Dermis blood vessel endothelial cell (primary cell): ENCODE data around the gene BRCA2. TPM values are rescaled to one million over a fixed set of nuclear protein-coding genes. Genes with fewer than 3 reads are reported as not detected.

Experiments
- DNase-seq: peaks from one replicate; pipeline ENCODE4 v3.0.0; 2010
- total RNA-seq: library from RNA; depleted of rRNA; stranded (reverse); fragments of >200 nt; gene quantifications from 2 replicates; pipeline ENCODE4 v1.2.3, GENCODE V29; 2014

Gene BRCA2
- total RNA-seq, result 4.6 and 13.2 TPM in 2 replicates

DNA sequence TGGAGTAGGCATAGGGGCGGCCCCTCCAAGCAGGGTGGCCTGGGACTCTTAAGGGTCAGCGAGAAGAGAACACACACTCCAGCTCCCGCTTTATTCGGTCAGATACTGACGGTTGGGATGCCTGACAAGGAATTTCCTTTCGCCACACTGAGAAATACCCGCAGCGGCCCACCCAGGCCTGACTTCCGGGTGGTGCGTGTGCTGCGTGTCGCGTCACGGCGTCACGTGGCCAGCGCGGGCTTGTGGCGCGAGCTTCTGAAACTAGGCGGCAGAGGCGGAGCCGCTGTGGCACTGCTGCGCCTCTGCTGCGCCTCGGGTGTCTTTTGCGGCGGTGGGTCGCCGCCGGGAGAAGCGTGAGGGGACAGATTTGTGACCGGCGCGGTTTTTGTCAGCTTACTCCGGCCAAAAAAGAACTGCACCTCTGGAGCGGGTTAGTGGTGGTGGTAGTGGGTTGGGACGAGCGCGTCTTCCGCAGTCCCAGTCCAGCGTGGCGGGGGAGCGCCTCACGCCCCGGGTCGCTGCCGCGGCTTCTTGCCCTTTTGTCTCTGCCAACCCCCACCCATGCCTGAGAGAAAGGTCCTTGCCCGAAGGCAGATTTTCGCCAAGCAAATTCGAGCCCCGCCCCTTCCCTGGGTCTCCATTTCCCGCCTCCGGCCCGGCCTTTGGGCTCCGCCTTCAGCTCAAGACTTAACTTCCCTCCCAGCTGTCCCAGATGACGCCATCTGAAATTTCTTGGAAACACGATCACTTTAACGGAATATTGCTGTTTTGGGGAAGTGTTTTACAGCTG, at the start of gene BRCA2, which contains the start of gene ZAR1L:
TSS of gene BRCA2 (plus strand) at position 271 of the 790 bp plus-strand sequence. CDS start 953 bp downstream, outside the sequence.
TSS of gene ZAR1L (minus strand) at position 126 of the 790 bp plus-strand sequence. CDS start 3,438 bp downstream, outside the sequence.
- DNase-seq, result peak; percentile 94

- no peak for DNase-seq
Observed at GRCh38 chr13:32265726-32266125, 49.6 kb upstream of the BRCA2 start.

DNA sequence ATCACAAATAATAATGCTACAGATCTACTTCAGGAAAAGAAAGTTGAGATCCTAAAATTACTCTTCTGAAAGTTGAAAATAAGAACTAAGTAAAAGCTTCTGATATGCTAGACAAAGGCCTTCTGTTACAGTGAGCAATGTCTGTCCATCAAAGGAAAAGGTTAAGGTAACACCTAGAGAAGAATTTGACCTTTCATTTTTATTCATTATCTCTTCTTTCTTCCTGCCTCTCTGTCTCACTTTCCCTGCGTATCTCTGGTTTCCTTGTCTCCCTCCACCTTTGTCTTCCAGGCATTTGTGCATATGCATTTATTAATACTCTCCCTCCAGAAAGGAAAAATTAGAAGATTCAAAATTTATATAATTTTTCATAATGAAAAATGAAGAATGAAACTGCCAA, 49.2 kb upstream of the BRCA2 start:
- no peak for DNase-seq

DNA sequence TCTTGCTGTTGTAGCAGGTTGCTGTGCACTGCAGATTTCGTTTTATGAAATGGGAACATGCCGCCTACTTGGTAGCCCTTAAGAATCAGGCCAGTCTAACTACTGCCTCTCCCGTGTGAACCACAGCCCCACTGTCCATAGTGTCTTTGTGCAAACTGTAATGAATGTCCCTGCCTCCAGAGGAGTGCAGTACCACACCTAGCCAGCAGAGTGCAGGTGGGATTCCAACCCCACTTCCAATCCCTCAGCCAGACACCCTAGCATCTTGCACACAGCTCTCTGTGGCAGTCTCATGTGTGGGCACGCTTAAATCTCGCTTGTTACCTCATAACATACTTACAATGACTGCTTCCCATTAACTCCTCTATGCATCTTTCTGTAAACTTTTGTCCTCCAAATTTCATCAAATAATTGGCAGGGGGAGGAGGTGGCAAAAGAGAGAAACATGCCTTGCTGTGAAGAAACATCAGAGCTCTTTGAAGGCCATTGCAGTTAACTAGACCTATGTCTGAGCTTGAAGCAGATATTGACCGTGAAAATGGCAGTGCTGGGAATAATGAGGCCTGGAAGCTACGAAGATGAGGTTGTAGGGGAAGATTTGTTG, 47.4 kb upstream of the BRCA2 start:
- no peak for DNase-seq

DNA sequence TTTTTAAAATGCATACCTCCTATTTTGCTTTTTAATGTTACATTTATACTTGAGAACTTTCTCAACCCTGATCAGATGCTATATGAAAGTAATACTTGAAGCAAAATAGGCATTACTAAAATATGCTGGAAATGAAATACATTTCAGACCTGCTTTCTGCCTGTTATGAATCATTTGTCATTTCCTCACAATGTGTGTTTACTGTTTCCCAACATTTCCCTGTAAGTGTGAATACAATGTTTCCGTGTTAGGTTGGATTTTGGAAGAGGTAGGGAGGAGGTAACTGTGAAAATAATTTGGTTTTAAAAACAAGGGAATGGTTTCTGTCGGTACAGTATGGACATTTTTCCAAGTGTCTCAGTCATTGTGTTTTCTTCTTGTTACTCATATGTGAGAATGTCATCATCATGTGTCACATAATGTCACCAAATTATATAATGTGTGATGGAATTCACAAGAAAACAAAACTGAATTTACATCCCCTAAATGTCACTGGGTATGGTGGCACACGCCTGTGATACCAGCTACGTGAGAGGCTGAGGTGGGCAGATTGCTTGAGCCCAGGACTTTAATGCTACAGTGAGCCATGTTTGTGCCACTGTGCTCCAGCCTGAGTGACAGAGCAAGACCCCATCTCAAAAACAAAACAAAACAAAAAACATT, 43.2 kb upstream of the BRCA2 start:
- peak; percentile 72 for DNase-seq

GRCh38 chr13:32277839-32278238, 37.5 kb upstream of the BRCA2 start:
- DNase-seq, result no peak

- no peak for DNase-seq
Observed at GRCh38 chr13:32278426-32278825, 36.9 kb upstream of the BRCA2 start.

GRCh38 chr13:32281096-32281495, 34.2 kb upstream of the BRCA2 start:
- DNase-seq, result no peak

GRCh38 chr13:32282096-32282711, 33.1 kb upstream of the BRCA2 start:
- DNase-seq, result no peak

GRCh38 chr13:32284927-32285632, 30.2 kb upstream of the BRCA2 start:
- DNase-seq, result peak; percentile 98

GRCh38 chr13:32285633-32285965, 29.7 kb upstream of the BRCA2 start:
- DNase-seq, result no peak

- no peak for DNase-seq
Observed at GRCh38 chr13:32297206-32297605, 18.1 kb upstream of the BRCA2 start.

DNA sequence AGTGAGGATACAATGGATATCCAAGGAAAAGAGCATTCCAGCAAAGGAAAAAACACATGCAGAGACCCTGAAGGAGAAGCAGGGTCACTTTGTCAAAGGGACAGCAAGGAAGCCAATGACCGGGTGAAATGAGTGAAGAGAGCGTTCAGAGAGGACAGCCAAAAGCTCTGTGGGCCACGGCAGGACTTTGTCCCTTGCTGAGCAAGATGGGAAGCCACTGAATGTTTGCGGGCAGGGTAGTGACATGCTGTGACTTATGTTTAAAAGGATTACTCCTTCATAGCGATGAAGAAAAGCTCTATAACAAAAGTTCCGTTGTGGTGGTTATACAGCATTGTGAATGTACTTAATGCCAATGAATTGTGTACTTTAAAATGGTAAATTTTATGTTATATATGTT, 16.6 kb upstream of the BRCA2 start:
- DNase-seq, result no peak

DNA sequence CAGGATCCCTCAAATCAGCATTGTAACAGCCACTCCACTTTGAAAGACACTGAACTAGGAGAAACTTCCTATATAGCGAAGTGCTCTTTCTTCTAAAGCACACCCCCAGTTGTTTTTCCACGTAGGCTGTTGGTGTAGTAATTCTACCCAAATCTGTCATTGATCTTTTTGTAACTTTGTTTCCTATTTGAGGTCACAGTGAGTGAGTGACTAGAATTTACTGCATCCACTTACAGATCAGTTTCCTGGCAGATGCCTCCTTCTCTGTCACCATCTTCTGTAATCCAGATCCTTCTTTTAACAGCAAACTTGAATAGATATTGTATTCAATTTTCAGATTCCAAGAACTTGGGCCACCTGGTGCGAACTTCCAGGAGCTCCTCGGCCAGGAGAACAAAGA, 15.4 kb upstream of the BRCA2 start:
- DNase-seq, result no peak

DNA sequence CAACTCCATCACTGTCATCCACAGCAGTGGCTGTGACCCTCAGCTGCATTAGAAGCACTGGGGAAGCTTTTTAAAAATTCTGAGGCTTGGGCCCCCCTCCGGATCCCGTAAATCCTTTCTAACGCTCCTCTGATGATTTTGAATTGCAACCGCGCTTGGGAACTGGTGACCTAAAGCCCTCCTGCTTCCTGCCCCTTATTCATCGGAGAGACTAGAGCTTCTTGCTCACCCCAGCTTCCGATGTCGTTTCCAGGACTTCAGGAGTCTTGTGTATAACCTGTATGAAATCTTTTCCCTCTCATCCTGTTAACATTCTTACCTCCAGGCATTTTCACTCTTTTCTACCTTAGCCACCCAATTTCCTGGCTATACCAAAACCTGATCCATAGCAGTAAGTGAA, 14.9 kb upstream of the BRCA2 start:
- DNase-seq, result peak; percentile 60

DNA sequence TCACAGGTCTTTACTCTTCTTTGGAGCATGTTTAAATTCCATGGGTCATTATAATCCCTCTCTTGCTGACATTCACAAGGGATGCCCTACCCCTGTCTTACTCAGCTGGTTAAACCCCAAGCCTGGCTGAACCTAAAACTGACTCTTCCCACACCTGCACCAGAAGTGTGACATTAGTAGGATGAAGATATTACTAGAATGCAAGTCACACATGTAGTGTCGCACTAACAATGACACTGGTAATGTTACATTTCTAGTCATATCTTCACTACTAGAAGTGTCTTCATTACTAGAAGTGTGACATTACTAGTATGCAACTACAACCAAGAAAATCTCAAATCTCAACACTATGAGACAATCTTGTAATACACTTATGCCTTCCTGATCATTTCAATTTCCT, 14.4 kb upstream of the BRCA2 start:
- DNase-seq, result no peak

GRCh38 chr13:32302461-32302860, 12.8 kb upstream of the BRCA2 start:
- DNase-seq, result no peak

- no peak for DNase-seq
Observed at GRCh38 chr13:32305646-32306045, 9.7 kb upstream of the BRCA2 start.

DNA sequence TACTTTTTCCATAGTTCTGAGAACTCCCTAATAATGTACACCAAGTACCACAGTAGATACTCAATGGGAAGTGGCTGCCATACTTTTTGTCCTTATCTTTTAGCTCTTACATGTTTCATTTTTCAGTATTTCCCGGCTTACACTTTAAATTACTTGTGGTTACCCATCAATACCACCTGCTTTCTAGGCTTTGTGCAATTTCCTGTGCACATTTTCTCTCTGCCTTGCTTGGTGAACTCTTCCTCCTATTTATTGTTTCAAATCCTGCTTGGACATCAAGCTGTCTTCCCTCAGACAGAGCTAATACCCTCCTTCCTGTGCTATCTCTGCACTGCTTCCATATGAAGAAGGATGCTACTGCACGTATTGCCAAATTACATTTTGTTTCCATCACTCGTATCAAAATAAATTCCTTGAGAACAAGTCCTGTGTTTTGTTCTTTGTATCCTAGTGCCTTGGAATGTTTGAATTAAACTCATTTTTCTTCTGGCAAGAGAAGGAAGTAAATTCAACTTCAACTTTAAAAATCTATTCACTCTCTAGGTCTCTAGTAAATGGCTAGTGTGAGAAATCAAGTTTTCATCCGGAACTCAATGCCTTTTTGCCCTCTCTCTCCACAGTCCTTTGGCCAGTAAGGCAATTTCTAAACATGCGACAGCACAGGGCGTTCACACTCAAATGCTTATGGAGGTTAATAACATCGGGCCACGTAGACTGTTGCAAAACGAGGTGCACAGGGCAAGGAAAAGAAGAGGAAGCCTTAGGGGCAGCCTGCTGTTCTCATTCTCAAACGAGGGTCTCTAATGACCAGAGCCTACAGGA, 5.8 kb upstream of the BRCA2 start:
- DNase-seq, result no peak

DNA sequence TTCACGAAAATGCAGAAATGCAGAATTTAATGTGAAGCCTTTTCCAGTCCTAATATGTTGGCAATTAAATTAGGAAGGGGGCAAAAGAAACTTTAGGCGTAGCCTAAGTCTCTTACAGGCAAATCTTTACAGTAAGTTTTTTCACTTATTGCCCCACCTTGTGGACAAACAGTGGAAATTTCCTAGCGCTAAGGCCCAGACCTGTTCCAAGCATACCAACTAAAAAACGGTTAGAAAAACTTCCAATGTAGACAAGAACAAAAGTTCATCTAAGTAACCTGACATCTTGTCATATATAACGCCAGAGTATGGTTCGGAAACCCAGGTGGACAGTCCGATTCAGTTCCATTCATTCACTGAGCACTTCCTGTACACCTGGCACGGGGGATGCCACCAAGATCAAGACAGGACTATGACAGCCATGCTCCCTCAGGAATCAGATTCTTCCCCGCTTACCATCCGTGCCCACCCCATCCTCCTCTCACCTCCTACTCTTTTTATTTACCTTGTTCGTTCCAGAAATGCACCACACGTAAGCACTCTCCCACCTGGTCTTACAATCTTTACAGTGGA, 5.1 kb upstream of the BRCA2 start:
- DNase-seq, result peak; percentile 81

- no peak for DNase-seq
Observed at GRCh38 chr13:32311188-32311897, 4.0 kb upstream of the BRCA2 start.
